HG02623 (cell line): Measurements from ENCODE around the gene CDK11B.

Experiments used
- ATAC-seq: cut with Tn5 transposase; IDR thresholded peaks from one replicate; pipeline ENCODE4 v1.9.1; 2021; ENCODE audit warnings: moderate library complexity; ENCODE audit not compliant: unreplicated experiment

The CDK11B gene

DNA sequence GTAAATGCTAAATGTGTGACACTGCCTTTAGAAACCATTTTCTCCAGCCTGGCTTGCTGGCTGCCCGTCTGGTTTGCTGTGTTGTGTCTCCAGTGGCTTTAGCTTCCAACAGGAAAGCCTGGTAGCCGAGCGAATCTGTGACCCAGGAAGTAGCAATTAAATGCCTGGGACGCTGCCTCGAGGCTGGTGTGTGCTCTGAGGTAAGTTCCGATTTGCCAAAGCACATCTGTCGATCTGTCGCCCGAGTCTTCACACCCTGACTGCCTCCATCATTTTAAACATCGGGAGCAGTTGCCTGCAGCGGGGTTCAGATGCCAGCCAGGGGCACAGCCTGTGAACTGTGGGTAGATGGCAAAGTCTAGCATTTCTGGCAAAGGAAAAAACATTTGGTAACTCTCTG lies 41.3 kb downstream of the CDK11B start:
- no peak for ATAC-seq

DNA sequence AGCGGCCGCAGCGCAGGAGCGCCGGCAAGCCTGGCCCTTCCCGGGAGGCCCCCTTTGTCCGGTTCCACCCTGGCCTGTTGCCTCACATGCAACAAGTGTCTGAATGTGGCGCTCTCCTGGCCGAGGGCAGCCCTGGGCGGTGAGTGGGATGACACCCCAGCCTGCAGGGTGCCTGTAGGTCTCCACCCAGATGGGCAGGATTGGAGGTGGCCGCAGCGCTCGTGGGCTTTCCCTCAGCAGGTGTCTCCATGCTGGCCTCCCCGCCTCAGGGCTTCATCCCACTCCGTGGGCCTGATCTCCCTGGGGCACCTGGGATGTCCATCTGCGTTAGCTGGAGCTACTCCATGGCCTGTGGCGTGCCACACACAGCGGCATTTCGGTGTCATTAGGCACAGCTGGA lies 42.0 kb downstream of the CDK11B start:
- ATAC-seq = no peak

DNA sequence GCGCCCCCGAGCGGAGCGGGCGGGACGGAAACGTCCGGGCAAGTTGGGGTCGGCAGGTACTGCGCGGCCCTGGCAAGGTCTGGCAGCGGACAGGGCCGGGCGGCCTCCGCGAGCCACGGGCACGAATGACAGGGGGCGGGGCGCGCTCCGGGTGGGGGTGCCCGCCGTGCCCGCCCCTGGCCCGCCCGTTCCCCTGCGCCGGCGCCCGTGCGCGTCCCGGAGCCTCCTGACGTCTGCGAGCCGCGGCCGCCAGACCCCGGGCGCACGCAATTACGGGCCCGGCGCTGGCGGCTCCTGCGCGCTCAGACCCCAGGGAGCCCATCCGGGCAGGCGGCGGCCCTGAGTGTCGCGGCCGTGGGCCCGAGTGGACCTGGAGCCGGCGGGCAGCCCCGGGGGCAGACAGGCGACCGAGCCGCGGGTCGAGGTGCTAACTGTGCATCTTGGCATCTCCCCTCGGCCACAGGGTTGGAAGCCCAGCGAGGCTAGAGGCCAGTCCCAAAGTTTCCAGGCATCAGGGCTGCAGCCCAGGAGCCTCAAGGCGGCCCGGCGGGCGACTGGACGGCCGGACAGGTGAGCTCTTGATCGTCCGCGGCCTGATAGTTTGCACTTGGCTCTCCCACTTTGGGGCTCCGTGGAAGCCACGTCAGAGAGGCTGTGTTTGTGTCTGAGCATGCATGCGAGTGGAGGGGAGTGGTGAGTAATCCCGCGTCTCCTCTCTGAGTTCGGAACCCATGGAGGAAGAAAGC lies 42.6 kb downstream of the CDK11B start:
- ATAC-seq = peak; percentile 14

DNA sequence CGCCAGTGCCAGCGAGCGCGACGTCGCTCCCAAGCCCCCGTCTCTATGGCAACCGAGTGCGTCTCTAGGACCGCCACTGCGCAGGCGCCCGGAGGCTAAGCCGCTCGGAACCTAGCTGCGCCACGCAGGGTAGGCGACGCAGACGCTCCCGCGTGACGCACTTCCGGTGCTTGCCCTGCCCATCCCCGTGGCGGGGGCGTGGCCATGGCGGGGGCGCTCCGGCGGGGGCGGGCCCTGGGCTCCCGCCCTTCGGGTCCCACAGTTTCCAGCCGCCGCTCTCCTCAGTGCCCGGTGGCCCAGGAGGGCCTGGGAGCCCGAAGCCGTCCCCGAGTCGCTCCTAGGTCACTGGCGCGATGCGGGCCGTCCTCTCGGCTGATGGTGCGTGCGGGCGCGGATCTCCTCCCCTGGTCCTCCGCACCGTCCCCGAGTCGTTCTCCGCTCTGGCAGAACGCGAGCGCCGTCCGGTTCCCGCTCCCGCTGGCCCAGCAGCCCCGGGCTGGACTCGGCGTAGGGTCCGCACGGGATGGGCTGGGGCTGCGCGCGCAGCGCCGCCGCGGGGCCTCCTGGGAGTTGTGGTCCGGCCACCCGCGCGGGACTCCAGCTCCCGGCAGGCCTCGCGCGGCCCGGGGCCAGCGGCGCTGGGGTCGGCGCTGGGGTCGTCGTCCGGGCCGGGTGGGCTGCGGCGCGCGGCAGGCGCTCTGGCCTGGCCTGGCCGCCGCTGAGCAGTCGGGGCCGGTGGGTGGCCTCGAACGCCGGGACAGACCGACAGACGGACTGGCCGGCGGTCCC lies 43.4 kb downstream of the CDK11B start, which contains the start of gene MIB2:
Gene MIB2 (plus strand): TSS at position 245 of the 789 bp plus-strand sequence. CDS start 7,953 bp downstream, outside the sequence.
- peak; percentile 84 for ATAC-seq

DNA sequence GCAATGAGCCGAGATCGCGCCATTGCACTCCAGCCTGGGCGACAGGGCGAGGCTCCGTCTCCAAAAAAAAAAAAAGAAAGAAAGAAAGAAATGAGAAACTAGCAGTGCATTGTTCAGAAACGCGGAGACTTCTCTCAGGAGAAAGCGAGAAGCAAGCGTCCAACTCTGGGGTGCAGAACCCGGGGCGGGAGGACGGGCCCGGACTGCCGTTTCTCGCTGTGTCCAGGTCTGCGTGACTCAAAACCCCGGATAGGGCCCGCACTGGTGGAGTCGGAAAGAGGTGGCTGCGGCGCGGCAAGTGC lies 43.9 kb downstream of the CDK11B start:
- ATAC-seq = no peak

DNA sequence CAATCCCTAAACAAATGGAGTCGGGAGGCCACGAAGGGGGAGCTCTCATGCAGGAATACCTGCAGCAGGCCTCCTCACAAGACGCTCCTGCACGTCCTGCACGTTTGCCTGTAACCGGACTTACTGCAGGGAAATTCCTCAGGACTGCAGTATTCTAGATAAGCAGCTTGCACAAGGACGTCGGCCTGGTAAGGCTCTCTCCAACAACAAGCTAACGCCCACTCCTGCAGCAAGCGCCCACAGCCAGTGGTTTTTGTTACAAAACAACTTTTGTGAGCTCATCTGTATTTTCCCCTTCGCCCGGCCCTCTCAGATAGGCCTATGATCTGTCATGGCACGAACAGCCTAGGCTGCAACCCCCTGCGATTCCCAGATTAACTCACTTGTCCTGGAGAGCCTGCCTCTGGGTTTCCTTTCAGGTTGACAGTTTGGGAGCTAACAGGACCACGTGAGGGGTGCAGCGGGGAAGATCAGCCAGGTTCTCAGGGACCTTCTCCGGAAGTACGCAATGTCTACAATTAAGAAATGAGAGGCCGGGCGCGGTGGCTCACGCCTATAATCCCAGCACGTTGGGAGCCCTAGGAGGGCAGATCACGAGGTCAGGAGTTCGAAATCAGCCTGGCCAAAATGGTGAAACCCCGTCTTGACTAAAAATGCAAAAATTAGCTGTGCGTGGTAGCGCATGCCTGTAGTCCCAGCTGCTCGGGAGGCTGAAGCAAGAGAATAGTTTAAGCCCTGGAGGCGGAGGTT lies 44.4 kb downstream of the CDK11B start:
- ATAC-seq = no peak

DNA sequence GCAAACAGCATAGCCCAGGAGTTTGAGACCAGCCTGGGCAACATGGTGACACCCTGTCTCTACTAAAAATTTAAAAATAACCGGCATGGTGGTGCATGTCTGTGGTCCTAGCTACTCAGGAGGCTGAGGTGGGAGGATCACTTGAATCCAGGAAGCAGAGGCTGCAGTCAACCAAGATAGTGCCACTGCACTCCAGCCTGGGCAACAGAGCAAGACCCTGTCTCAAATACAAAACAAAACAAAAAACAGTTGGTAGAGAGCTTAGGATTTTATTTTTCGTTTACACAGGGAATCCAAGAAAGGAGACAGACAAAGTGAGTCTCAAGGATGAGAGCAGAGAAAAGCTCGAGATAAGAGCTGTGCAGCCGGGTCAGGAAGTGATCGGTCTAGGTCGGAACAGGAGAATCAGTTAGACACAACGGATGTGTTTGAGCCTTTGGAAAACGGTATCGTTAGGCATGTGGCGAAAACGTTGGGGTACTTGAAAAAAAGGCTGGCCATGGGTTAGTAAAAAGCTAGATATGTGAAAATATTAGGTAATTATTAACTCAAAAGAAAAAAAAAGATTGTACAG lies 45.2 kb downstream of the CDK11B start:
- no peak for ATAC-seq

DNA sequence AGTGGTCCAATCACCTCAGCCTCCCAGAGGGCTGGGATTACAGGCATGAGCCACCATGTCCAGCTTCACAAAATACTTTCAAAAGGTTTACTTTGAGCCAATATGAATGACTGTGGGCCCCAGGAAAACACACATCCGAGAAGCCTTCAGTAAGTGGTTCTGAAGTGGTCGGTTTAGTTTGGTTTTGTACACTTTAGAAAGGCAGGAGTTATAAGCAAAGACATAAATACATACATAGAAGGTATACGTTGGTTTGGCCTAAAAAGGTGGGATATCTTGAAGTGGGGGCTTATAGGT lies 46.8 kb downstream of the CDK11B start:
- no peak for ATAC-seq

DNA sequence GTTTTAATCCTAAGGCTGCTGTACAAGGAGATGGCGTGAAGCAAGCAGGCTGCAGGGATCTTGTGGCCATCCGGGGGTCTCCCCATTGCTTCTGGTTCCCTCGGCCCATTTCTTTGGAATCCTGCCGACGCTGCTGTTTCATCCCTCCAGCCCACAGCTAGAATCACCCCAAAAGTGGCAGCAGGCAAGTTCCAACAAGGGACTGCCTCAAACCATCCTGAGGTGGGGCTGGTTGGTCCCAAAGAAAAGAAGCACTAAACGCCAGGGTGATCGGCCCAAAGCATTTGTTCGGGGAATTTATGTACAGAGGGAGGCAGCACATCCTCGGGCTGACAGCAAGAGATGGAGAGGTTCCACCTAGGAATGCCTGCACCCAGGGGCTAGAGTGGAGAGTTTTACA lies 48.0 kb downstream of the CDK11B start:
- ATAC-seq = no peak

DNA sequence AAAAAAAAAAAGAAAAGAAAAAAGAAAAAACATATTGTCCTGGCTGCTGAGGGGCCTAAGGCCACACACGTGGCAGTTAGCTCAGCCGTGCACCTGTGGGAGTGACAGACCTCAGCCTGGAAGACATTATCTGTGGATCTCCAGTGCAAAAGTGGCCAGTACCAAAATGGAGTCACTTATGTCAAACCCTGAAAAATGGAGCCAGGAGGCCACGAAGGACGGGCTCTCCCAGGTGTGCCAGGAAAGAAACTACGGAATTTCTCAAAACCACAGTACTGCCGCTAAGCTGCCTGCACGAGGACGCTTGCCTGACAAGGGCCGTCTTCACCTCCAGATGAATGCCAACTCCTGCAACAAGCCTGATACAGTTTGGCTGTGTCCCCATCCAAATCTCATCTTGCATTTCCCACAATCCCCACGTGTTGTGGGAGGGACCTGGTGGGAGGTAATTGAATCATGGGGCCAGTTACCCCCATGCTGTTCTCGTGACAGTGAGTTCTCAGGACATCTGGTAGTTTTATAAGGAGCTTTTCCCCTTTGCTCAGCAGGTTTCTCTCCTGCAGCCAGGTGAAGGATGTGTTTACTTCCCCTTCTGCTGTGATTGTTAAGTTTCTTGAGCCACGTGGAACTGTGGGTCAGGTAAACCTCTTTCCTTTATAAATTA lies 48.9 kb downstream of the CDK11B start:
- no peak for ATAC-seq

DNA sequence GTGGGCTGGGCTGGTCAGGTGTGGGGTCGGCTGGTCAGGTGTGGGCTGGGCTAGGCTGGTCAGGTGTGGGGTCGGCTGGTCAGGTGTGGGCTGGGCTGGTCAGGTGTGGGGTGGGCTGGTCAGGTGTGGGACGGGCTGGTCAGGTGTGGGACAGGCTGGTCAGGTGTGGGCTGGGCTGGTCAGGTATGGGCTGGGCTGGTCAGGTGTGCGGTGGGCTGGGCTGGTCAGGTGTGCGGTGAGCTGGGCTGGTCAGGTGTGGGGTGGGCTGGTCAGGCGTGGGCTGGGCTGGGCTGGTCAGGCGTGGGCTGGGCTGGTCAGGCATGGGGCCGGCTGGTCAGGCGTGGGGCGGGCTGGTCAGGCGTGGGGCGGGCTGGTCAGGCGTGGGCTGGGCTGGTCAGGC lies 52.6 kb downstream of the CDK11B start:
- no peak for ATAC-seq

DNA sequence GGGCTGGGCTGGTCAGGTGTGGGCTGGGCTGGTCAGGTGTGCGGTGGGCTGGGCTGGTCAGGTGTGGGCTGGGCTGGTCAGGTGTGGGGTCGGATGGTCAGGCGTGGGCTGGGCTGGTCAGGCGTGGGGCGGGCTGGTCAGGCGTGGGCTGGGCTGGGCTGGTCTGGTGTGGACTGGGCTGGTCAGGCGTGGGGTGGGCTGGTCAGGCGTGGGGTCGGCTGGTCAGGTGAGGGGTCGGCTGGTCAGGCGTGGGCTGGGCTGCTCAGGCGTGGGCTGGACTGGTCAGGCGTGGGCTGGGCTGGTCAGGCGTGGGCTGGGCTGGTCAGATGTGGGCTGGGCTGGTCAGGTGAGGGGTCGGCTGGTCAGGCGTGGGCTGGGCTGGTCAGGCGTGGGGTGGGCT lies 53.1 kb downstream of the CDK11B start:
- no peak for ATAC-seq

DNA sequence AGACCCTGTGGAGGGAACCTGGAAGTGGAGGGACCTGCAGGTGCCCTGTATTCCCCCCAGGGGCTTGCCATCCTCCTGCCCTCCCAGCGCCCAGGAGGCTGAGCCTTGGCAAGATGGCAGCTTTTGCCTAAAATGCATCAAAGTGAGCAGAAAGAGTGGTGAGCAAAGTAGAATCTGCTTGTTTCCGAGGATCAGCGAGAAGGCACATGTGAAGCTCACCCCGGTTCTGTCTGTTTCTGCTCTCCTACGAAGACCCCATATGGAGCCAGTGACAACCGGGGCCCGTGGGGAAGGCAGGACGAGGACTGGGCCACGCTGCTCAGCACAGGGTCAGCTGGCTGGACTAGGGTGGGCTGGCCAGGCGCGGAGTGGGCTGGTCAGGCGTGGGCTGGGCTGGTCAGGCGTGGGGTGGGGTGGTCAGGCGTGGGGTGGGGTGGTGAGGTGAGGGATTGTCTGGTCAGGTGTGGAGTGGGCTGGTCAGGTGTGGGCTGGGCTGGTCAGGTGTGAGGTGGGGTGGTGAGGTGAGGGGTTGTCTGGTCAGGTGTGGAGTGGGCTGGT lies 53.7 kb downstream of the CDK11B start:
- no peak for ATAC-seq

DNA sequence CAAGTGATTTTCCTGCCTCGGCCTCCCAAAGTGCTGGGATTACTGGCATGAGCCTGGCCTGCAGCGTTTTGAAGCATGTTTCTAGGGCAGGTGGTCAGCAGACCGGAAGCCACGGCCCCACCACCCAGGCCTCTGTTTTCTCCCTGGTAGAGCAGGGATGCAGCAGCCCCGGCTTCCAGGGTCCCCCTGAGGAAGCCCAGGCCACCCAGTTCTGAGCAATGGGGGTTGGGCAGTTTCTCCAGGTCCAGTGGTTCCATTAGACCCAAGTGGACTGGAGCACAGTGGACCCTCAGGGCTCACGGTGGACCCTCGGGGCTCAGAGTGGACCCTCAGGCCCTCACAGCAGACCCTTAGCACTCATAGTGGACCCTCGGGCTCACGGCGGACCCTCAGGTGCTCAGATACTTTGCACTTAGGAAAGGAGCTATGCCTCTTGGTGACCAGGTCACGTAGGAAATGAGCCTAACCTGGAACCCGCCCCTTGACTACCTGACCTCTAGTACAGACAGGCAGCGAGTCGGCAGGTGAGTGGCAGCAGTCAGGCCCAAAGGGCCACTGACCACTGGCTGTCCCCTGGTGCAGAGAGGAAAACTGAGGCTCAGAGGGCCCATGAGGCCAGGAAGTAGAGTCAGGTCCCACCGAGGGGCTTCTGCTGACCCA lies 54.3 kb downstream of the CDK11B start:
- no peak for ATAC-seq

DNA sequence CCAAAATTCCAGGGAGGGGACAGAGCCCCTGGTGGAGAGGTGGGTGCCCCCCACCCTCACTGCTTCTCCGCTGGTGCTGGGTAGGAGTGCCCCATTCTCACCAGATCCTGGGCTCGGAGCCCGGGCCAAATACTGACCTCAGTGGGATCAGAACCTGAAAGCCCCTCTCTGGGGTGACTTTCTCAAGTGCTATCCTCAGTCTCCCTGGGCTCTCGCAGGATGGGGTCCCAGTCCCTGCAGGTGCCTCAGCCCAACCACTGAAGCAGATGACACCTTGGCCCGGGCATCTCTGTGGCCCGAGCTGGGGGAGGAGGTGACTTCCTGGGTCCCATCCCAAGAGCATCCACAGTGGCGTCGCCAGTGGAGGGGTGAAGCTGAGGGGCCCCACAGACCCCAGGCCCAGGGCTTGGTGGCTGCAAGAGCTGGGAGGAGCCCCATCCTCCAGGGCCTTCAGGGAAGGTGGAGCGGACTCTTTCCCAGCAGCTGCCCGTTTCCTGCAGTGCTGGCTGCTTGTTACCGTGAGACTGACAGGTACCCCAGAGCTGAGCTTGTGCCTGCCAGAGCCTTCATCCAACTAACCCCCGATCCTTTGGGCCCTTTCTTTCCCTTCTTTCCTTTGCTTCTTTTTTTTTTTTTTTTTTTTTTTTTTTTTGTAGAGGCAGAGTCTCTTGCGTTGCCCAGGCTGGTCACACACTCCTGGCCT lies 55.0 kb downstream of the CDK11B start:
- ATAC-seq = no peak

DNA sequence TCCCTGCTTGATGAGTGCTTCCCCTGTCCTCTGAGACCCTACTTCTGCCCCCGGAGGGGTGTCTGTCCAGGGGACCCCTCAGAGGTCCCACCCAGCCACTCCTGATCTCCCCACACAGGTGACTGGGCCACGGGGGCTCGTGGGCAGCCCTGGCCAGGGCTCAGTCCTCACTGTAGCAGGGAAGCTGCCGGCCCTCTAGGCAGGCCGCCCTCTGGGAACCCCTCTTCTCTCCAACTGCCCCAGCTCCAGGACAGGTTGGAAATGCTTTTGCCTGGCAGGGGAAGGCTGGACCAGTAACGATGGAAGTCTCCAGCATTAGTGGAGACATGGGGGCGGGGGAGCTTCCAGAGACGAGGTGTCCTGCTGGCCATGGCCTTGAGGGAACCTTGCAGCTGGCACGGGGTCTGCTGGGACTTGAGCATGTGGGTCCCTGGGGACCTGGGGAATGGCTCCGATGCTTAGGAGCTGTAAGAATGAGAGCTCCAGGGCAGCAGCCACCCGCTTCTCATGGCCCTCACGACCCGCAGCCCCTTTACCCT lies 55.8 kb downstream of the CDK11B start:
- no peak for ATAC-seq

DNA sequence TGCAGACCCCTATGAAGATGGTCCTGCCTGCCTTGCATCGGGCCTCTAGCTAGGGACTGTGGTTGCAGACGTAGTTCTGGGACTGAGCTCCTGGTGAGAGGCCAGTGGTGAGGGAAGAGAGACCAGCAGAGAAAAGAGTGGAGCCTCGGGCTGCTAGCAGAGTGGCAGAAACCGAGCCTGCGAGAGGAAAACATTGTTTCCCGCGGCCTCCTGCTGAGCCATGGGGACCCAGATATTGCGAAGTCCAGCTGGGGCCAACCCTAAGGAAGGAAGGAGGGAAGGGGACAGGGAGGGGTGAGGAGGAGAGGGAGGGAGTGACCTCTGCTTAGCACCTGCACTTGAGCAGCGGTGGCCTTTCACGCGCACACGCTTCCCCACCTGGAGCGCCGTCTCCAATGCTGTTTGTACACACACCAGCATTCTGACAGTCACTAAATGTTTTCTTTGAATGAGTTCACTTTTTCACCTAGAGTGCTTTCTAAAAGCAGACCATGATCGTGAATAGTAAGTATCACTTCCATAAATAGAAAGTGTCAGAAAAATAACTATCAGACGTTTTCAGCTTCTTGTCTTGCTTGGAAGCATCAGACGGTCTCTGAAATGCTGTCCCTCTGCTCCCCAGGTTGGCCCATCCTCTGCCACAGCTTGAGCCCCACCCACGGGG lies 56.4 kb downstream of the CDK11B start:
- no peak for ATAC-seq

DNA sequence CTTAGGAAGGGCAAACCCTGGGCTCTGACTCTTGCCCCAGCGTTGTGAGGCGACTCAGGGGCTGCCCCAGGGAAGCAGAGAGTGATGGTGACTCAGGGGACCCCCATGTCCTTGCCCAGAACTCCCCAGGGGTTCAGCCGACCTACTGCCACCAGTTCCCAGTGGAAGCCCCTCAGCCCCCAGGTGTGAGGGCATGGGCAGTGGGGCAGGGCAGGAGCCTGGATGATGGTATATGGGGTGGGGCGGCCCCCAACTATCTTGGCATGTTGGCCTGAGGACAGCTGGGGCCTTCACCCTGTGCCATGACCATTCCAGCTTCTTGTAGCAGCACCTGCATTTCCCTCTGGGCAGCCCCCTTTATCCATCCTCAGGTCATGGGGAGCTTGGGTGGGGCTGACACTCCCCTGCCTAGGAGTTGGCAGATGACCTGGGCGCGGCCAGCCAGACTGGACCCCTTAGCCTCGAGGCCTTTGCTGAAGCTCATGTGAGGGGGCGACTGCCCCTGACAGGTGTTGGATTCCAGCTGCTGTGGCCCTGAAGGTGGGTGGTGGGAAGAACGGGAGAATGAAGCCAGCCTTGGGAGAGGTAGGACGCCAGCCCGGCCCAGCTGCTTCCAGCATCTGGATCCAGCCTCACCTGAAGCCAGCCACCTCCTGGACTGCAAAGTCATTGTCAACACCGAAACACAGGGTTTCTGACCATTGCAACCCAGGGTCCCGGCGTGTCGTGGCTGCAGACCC lies 57.1 kb downstream of the CDK11B start:
- ATAC-seq = no peak
